Lower leg skin (tissue), 4 donors: Measurements from ENCODE around the gene PRRC2C. TPM values are rescaled to one million over a fixed set of nuclear protein-coding genes. Genes with fewer than 3 reads are reported as not detected.

Experiments
- DNase-seq, 2 donors: peaks; one replicate each; pipeline ENCODE4 v3.0.0-alpha.2; 2019; ENCODE audit warnings: low spot score in 2 of 2
- H3K4me3 ChIP-seq: fragments of 200-600 bp; sonication (generic); 2 replicates; pipeline ENCODE4 v1.5.1; 2017; ENCODE audit warnings: mild to moderate bottlenecking, low read depth; ENCODE audit not compliant: poor library complexity, severe bottlenecking
- POLR2A ChIP-seq, 2 donors: fragments of 450-650 bp; IDR thresholded peaks; one replicate each; pipeline ENCODE4 v1.6.1; 2016 to 2017; ENCODE audit warnings: antibody characterized with exemption in 2 of 2, mild to moderate bottlenecking in 1 of 2, moderate library complexity in 1 of 2
- WGBS, 2 donors: methylation state at CpG; one replicate each; pipeline ENCODE4 v1.1.5; 2018; 5-methylcytosine and 5-hydroxymethylcytosine counted together
- intact Hi-C: fragments of 100-400 bp; cut with DNase I; formaldehyde crosslinking; loops from one replicate; pipeline ENCODE4 v1.15.0; 2023; ENCODE audit warnings: low total_unique reads
- total RNA-seq, 4 donors: library from RNA; depleted of rRNA; stranded (reverse); fragments of >200 nt; gene quantifications; one replicate each; pipeline ENCODE4 v1.1.0, GENCODE V29; 2016
- TF ChIP-seq, protein P1 (sequence below), 3 donors: fragments of 450-650 bp; IDR thresholded peaks; one replicate each; pipeline ENCODE4 v1.5.1; 2016; ENCODE audit warnings: antibody characterized with exemption in 3 of 3, mild to moderate bottlenecking in 3 of 3, moderate library complexity in 2 of 3

PRRC2C gene
- total RNA-seq, 4 donors from 2014 or later, result 68.6 to 93.4 (median 83.1) TPM

DNA sequence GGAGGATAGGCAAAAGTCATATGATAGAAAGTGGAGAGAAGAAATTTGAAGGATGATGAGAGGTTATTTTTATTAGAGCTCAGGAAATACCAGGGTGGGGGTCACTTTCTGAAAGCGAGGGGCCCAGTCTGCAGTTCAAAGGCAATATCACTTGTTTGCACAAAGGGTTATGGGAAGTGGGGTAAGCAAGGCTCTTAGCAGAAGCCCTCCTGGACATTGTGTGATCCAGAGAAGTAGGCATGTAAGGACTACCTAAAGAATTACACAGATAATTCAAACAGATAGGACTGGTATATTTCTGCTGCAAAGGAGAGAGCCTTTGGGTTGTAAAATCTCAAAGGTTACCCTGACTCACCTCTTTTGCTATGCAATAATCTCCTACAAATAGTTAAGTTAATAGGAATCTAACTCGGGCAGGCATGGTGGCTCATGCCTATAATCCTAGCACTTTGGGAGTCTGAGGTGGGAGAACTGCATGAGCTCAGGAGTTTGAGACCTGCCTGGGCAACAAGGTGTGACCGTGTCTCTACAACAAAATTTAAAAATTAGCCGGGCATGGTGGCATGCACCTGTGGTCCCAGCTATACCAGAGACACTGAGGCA, 25.2 kb upstream of the PRRC2C start:
- TF ChIP-seq, protein P1, sequence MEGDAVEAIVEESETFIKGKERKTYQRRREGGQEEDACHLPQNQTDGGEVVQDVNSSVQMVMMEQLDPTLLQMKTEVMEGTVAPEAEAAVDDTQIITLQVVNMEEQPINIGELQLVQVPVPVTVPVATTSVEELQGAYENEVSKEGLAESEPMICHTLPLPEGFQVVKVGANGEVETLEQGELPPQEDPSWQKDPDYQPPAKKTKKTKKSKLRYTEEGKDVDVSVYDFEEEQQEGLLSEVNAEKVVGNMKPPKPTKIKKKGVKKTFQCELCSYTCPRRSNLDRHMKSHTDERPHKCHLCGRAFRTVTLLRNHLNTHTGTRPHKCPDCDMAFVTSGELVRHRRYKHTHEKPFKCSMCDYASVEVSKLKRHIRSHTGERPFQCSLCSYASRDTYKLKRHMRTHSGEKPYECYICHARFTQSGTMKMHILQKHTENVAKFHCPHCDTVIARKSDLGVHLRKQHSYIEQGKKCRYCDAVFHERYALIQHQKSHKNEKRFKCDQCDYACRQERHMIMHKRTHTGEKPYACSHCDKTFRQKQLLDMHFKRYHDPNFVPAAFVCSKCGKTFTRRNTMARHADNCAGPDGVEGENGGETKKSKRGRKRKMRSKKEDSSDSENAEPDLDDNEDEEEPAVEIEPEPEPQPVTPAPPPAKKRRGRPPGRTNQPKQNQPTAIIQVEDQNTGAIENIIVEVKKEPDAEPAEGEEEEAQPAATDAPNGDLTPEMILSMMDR (IDR thresholded peaks at IDR 0.05), result no peak
- TF ChIP-seq POLR2A (IDR thresholded peaks at IDR 0.05), result no peak
- 65 to 76% methylated on average over 4 of the region's 4 CpGs for WGBS, 2 donors
- intact Hi-C loops, result no loop called here

GRCh38 chr1:171467626-171468025, 17.7 kb upstream of the PRRC2C start:
- TF ChIP-seq, protein P1 (IDR thresholded peaks at IDR 0.05), result no peak
- no peak for TF ChIP-seq POLR2A (IDR thresholded peaks at IDR 0.05)
- no peak overlapping the region for H3K4me3 ChIP-seq
- intact Hi-C loops, result no loop called here
- no peak for DNase-seq

More for the DNA sequence above, 25.2 kb upstream of the PRRC2C start:
- DNase-seq, result no peak
- no peak overlapping the region for H3K4me3 ChIP-seq

DNA sequence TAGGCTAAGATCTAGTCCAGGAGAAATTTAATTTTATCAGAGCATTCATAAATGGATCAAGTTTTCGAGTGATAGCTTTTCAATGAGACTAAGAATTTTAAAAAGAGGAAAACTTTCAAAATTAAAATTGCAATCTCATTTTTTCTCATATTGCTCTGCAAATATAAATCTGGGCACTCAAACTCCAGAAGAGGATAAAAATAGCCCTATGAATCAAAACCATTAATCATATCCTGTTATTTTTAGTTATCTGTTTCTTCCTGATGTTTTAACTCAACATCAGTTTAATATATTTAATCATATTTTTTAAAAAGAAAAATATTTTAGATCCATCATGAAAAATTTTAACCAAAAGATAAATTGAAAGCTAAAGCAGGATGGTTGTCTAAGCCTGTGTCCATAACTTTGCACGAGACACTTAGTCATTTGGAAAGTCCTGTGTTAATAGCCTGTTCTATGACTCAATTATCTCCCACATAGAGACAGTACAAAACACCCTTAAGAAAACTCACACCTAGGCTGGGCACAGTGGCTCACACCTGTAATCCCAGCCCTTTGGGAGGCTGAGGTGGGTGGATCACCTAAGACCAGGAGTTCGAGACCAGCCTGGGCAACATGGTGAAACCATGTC, 17.1 kb upstream of the PRRC2C start:
- 53 to 60% methylated on average over 3 of the region's 3 CpGs for WGBS, 2 donors

DNA sequence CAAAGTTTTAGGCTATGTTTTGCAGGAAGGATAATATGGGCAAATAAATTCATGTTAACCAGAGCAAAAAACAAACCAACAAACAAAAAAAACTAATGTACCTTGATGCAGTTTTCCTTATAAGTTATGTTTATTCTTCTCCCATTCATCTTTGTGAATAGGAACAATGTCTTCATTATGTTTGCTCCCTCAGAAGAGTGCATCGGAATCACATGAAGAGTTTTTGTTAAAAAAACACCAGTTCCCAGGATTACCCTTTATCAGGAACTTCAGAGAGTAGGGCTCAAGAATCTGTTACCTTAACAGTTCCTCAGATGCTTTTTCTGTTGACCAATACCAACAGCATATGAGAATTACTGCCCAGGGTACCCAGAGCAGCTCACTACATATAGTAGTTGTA, 14.6 kb upstream of the PRRC2C start:
- WGBS, 2 donors, result 84 to 88% methylated on average over 1 of the region's 1 CpG
- DNase-seq, result no peak
- TF ChIP-seq, protein P1 (IDR thresholded peaks at IDR 0.05), result no peak
- TF ChIP-seq POLR2A (IDR thresholded peaks at IDR 0.05), result no peak
- intact Hi-C loops, result no loop called here
- H3K4me3 ChIP-seq, result no peak overlapping the region

More for the DNA sequence above, 17.1 kb upstream of the PRRC2C start:
- DNase-seq, result no peak
- TF ChIP-seq POLR2A (IDR thresholded peaks at IDR 0.05), result no peak
- TF ChIP-seq, protein P1 (IDR thresholded peaks at IDR 0.05), result no peak
- intact Hi-C loops, result no loop called here
- H3K4me3 ChIP-seq, result no peak overlapping the region

DNA sequence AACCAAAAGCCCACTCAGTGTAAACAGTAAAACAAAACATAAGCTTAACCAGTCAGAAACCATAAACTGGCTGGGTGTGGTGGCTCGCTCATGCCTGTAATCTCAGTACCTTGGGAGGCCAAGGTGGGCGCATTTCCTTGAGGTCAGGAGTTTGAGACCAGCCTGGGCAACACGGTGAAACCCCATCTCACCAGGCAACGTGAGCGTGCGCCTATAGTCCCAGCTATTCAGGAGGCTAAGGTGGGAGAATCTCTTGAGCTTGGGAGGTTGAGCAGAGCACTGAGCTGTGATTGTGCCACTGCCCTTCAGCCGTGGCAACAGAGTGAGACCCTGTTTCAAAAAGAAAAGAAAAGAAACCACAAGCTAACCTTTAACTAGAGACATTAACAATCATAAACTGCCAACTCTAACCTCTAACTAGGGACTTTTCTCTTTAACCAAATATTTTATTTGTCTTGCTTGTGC, 13.1 kb upstream of the PRRC2C start:
- no peak for DNase-seq
- WGBS, 2 donors, result 88 to 95% methylated on average over 7 of the region's 7 CpGs
- H3K4me3 ChIP-seq, result no peak overlapping the region
- no peak for TF ChIP-seq POLR2A (IDR thresholded peaks at IDR 0.05)
- TF ChIP-seq, protein P1 (IDR thresholded peaks at IDR 0.05), result no peak
- intact Hi-C loops, result no loop called here
